GM12878 (cell line): ENCODE measurements around the gene VIPR2. TPM values are rescaled to one million over a fixed set of nuclear protein-coding genes. Genes with fewer than 3 reads are reported as not detected.

Source experiments
- ATAC-seq: fragments of 200-7000 bp; cut with Tn5 transposase; 3 replicates; pipeline ENCODE4 v1.9.1; 2020; ENCODE audit warnings: mild to moderate bottlenecking, moderate library complexity
- BruUV-seq: library from RNA; stranded (reverse); fragments of 400-500 nt; replicated peaks from 2 replicates; lab custom pipeline; 2021; lab: Mats Ljungman, UMichigan
- CTCF ChIA-PET: fragments of 300-600 bp; sonication (Branson Sonifier 250); formaldehyde crosslinking; extraction: SDS; loops from one replicate; lab custom pipeline; 2021; ENCODE audit warnings: inconsistent platforms; lab: Yijun Ruan, JAX
- POLR2A ChIA-PET: fragments of 350-600 bp; formaldehyde crosslinking; extraction: SDS; loops from one replicate; lab custom pipeline; 2021; ENCODE audit warnings: inconsistent platforms; lab: Charles Lee
- RAD21 ChIA-PET: fragments of 300-600 bp; sonication (Branson Sonifier 250); formaldehyde crosslinking; loops from one replicate; lab custom pipeline; 2023; ENCODE audit warnings: antibody characterized with exemption; ENCODE audit not compliant: unreplicated experiment; lab: Charles Lee
- SMC1A ChIA-PET: fragments of 300-600 bp; sonication (Branson Sonifier 250); formaldehyde crosslinking; loops from one replicate; lab custom pipeline; 2023; ENCODE audit not compliant: unreplicated experiment, uncharacterized antibody; lab: Charles Lee
- DNase-seq: peaks from one replicate; pipeline ENCODE4 v3.0.0-alpha.2; 2011; ENCODE audit warnings: low read depth, low spot score
- FAIRE-seq: peaks from 3 replicates; lab custom pipeline; 2011; peaks lifted over from hg19 to GRCh38; lab: Jason Lieb, UNC
- H2AFZ ChIP-seq: 2 replicates; pipeline ENCODE4 v1.6.0; 2011; ENCODE audit warnings: low read depth, low read length, control low read depth; ENCODE audit not compliant: control insufficient read depth
- H3K27ac ChIP-seq: 2 replicates; pipeline ENCODE4 v1.5.1; 2011; ENCODE audit warnings: control low read depth; ENCODE audit not compliant: control insufficient read depth, insufficient read depth
- H3K27me3 ChIP-seq, 2 experiments: replicated peaks in 1 of 2; 2 replicates each; pipeline versions ENCODE4 v1.6.0 to v1.6.1; 2011; ENCODE audit warnings: low read length in 1 of 2; ENCODE audit not compliant: control insufficient read depth in 2 of 2, insufficient read depth in 2 of 2
- H3K36me3 ChIP-seq, 2 experiments: 2 replicates each; pipeline ENCODE4 v1.5.1; 2011; ENCODE audit warnings: low read length in 1 of 2; ENCODE audit not compliant: control insufficient read depth in 2 of 2, insufficient read depth in 2 of 2
- H3K4me1 ChIP-seq: 2 replicates; pipeline ENCODE4 v1.6.1; 2011; ENCODE audit warnings: mild to moderate bottlenecking, low read length, moderate library complexity, mixed read lengths; ENCODE audit not compliant: control insufficient read depth, insufficient read depth
- H3K4me2 ChIP-seq: 2 replicates; pipeline ENCODE4 v1.6.0; 2011; ENCODE audit warnings: control low read depth; ENCODE audit not compliant: control insufficient read depth, insufficient read depth
- H3K4me3 ChIP-seq: fragments of 200-600 bp; sonication (generic); 2 replicates; pipeline ENCODE4 v1.5.1; 2016
- H3K79me2 ChIP-seq: 2 replicates; pipeline ENCODE4 v1.6.0; 2011; ENCODE audit warnings: low read length; ENCODE audit not compliant: control insufficient read depth, insufficient read depth
- H3K9ac ChIP-seq: 2 replicates; pipeline ENCODE4 v1.8.0; 2011; ENCODE audit warnings: low read length, control low read depth, mixed read lengths; ENCODE audit not compliant: control insufficient read depth, insufficient read depth
- H3K9me3 ChIP-seq: replicated peaks from 3 replicates; pipeline ENCODE4 v1.5.1; 2011; ENCODE audit warnings: mild to moderate bottlenecking, low read length; ENCODE audit not compliant: control insufficient read depth, insufficient read depth
- H4K20me1 ChIP-seq: 2 replicates; pipeline ENCODE4 v1.6.0; 2011; ENCODE audit not compliant: control insufficient read depth, insufficient read depth
- BCL3 ChIP-seq: IDR thresholded peaks from 2 replicates; pipeline ENCODE4 v1.6.1; 2011; ENCODE audit warnings: borderline replicate concordance, low read depth, mild to moderate bottlenecking, moderate library complexity, low read length; ENCODE audit not compliant: insufficient read depth, poor library complexity, severe bottlenecking
- EGR1 ChIP-seq, 2 experiments: IDR thresholded peaks; 1 replicate in 1 of 2; 2 replicates in 1 of 2; pipeline ENCODE4 v1.6.1; 2011 to 2012; ENCODE audit warnings: low read depth in 2 of 2, low read length in 2 of 2, borderline replicate concordance in 1 of 2, mild to moderate bottlenecking in 1 of 2, moderate library complexity in 1 of 2
- ESRRA ChIP-seq: IDR thresholded peaks from 2 replicates; pipeline ENCODE4 v1.6.1; 2012; ENCODE audit warnings: mild to moderate bottlenecking, low read length, improper control_type of control experiment
- HSF1 ChIP-seq: fragments of 150-350 bp; IDR thresholded peaks from 2 replicates; pipeline ENCODE4 v1.6.1; 2014; ENCODE audit warnings: mild to moderate bottlenecking, low read depth, low read length
- JUND ChIP-seq: IDR thresholded peaks from 2 replicates; pipeline ENCODE4 v1.6.1; 2012; ENCODE audit warnings: low read depth, mild to moderate bottlenecking, low read length, improper control_type of control experiment, moderate library complexity
- KAT2A ChIP-seq: conservative IDR thresholded peaks from 2 replicates; pipeline ENCODE4 v1.6.1; 2011; ENCODE audit warnings: low read depth, low read length; ENCODE audit not compliant: control insufficient read depth
- LARP7 ChIP-seq: fragments of 450-650 bp; IDR thresholded peaks from 2 replicates; pipeline ENCODE4 v1.6.1; 2017; ENCODE audit warnings: mild to moderate bottlenecking
- MAX ChIP-seq: IDR thresholded peaks from 2 replicates; pipeline ENCODE4 v1.6.1; 2012; ENCODE audit warnings: low read depth, low read length, improper control_type of control experiment
- MXI1 ChIP-seq: fragments of 150-350 bp; IDR thresholded peaks from 2 replicates; pipeline ENCODE4 v1.6.1; 2011; ENCODE audit warnings: low read depth, mild to moderate bottlenecking, inconsistent platforms, low read length, improper control_type of control experiment
- MYB ChIP-seq: fragments of 150-350 bp; IDR thresholded peaks from 2 replicates; pipeline ENCODE4 v1.6.1; 2014; ENCODE audit warnings: mild to moderate bottlenecking, low read depth, low read length, borderline replicate concordance
- PBX3 ChIP-seq: IDR thresholded peaks from 2 replicates; pipeline ENCODE4 v1.6.1; 2011; ENCODE audit warnings: mild to moderate bottlenecking, low read depth, low read length, moderate library complexity; ENCODE audit not compliant: insufficient replicate concordance
- POLR2A ChIP-seq: IDR thresholded peaks from 2 replicates; pipeline ENCODE4 v1.6.1; 2011; ENCODE audit warnings: low read depth, mild to moderate bottlenecking, low read length
- SRF ChIP-seq, 2 experiments: IDR thresholded peaks; 2 replicates each; pipeline ENCODE4 v1.6.1; 2011; ENCODE audit warnings: low read depth in 2 of 2, low read length in 2 of 2, mild to moderate bottlenecking in 1 of 2, moderate library complexity in 1 of 2
- WGBS: methylation state at CpG from one replicate; pipeline ENCODE4 v1.1.6; 2016; ENCODE audit warnings: low lambda C conversion rate; ENCODE audit not compliant: insufficient replicate concordance, insufficient coverage; ENCODE audit errors: missing lambda C conversion rate; 5-methylcytosine and 5-hydroxymethylcytosine counted together
- in situ Hi-C: fragments of 300-500 bp; cut with MboI; formaldehyde crosslinking; loops from 9 replicates; pipeline ENCODE4 v1.14.3; 2018; ENCODE audit warnings: mixed read lengths
- intact Hi-C: fragments of 100-400 bp; cut with micrococcal nuclease; formaldehyde crosslinking; loops from one replicate; pipeline ENCODE4 v1.14.2; 2022; ENCODE audit not compliant: unreplicated experiment
- polyA plus RNA-seq, 11 experiments: library from polyadenylated mRNA; depleted of rRNA in 4 of 11; unstranded in 6 of 11; stranded (reverse) in 5 of 11; fragments of >200 nt; fragmentation: Nextera tagmentation in 4 of 11; fragmentation: Illumina TruSeq in 1 of 11; extraction: Ambion mirVana in 4 of 11; extraction: Trizol in 1 of 11; gene quantifications; 1 replicate in 1 of 11; 2 replicates in 10 of 11; pipeline versions ENCODE4 v1.2.1 to v1.2.3, GENCODE V29; 2011 to 2016; ENCODE audit warnings: inconsistent platforms in 2 of 11, missing spikeins in 2 of 11, low read depth in 1 of 11
- total RNA-seq, 4 experiments: library from RNA; depleted of rRNA in 3 of 4; stranded (reverse); fragments of >200 nt in 3 of 4; fragmentation: Illumina TruSeq in 1 of 4; extraction: Trizol in 1 of 4; gene quantifications; 2 replicates each; pipeline versions ENCODE4 v1.2.1 to v1.2.3, GENCODE V29; 2013 to 2021

Gene VIPR2
- total and polyA plus RNA-seq, 10 of the 15 experiments (the other 5 are each of a cell fraction or from before 2014, with no cell fraction given), result not detected

GRCh38 chr7:159143780-159144757, 598 bp downstream of the VIPR2 start:
- FAIRE-seq (no peak), DNase-seq (no peak), ATAC-seq (no peak)
- no peak overlapping the region for H3K9ac ChIP-seq
- ChIA-PET POLR2A (no interaction called here), CTCF (no interaction called here), SMC1A (no interaction called here), RAD21 (no interaction called here)
- H3K9me3 ChIP-seq, result no peaks in the 10 kb centered on the region; the same call in 2 of the 3 replicates
- H3K4me2 ChIP-seq, result no peak overlapping the region
- TF ChIP-seq MXI1 (no peak), JUND (no peak), BCL3 (no peak), LARP7 (no peak), EGR1 (IDR thresholded peaks at IDR 0.05; ENCODE audit: borderline replicate concordance in 1 of 2, low read depth in 2 of 2, low read length in 2 of 2) (no peak), KAT2A (no peak), PBX3 (no peak), SRF (IDR thresholded peaks at IDR 0.05; ENCODE audit: low read depth in 2 of 2, low read length in 2 of 2) (no peak), ESRRA (no peak), HSF1 (no peak), POLR2A (no peak), MAX (no peak), MYB (no peak)
- no peaks in the 10 kb centered on the region for H3K79me2 ChIP-seq
- no peak overlapping the region for H3K4me3 ChIP-seq
- WGBS, result 57% methylated on average over 66 of the region's 97 CpGs
- in situ Hi-C loops, result no loop called here
- H3K36me3 ChIP-seq, result no peaks in the 10 kb centered on the region
- intact Hi-C loops, result no loop called here
- H3K27me3 ChIP-seq, result no peaks in the 10 kb centered on the region
- BruUV-seq, result no TSS peak
- H3K27ac ChIP-seq, result no peak overlapping the region
- no peak overlapping the region for H2AFZ ChIP-seq
- H3K4me1 ChIP-seq, result no peaks in the 10 kb centered on the region
- H4K20me1 ChIP-seq, result no peaks in the 10 kb centered on the region
